NT2/D1 (cell line): ENCODE data around the gene PDSS2.

Source experiments
- SUZ12 ChIP-seq: IDR thresholded peaks from 2 replicates; pipeline ENCODE4 v1.6.1; 2011; ENCODE audit not compliant: insufficient read length, insufficient read depth; ENCODE audit errors: extremely low read depth
- YY1 ChIP-seq: IDR thresholded peaks from 2 replicates; pipeline ENCODE4 v1.6.1; 2011; ENCODE audit not compliant: insufficient read length, insufficient read depth
- ZNF274 ChIP-seq: IDR thresholded peaks from 2 replicates; pipeline ENCODE4 v1.6.1; 2011; ENCODE audit warnings: mild to moderate bottlenecking, low read depth, low read length

DNA sequence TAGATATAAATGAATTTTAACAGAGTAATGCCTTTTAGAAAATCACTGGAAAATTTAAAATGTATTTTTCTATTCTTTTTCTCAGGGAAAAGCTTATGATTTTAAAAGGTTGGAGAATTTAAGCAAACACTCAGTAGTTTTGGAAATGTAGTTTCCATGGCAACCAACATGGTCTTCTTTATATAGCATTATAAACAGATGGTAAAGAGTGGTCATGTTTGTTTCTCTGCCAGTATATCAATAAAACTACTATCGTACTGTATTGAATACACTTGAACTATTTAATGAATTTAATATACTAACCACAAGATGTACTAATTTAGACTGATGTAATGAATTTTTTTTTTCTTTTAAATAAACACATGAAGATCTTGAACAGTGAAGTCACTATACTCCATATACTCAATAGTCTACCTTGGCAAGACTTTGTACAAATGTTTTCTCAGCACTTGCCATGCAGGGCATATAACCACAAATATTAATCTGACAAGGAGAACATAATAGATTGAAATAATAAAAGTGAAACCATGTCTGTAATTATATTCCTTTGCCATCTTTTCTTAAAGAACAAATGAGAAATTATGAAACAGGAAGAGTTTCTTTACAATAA, 105.5 kb downstream of the PDSS2 start:
- no peak for TF ChIP-seq SUZ12
- no peak for TF ChIP-seq YY1
- no peak for TF ChIP-seq ZNF274
